Lung (tissue), 12 donors: ENCODE data around the gene PPM1L. TPM values are rescaled to one million over a fixed set of nuclear protein-coding genes. Genes with fewer than 3 reads are reported as not detected.
A peak's percentile ranks its signal among the peaks of the same experiment; 100 is the strongest.

ENCODE experiments used
- ATAC-seq: fragments of 200-7000 bp; cut with Tn5 transposase; one replicate; pipeline ENCODE4 v1.9.1; 2020; ENCODE audit warnings: moderate number of reproducible peaks; ENCODE audit not compliant: insufficient read depth, low FRiP score
- DNase-seq, 3 donors: peaks; one replicate each; pipeline ENCODE4 v3.0.0-alpha.2; 2013 to 2017
- H3K27ac ChIP-seq, 2 donors: one replicate each; pipeline ENCODE4 v1.5.1; 2013; ENCODE audit warnings: mild to moderate bottlenecking in 2 of 2, moderate library complexity in 2 of 2, control low read depth in 1 of 2, inconsistent platforms in 1 of 2, low read depth in 1 of 2, low read length in 1 of 2
- H3K27me3 ChIP-seq, 3 donors: one replicate each; pipeline ENCODE4 v1.5.1; 2013; ENCODE audit warnings: low read length in 2 of 3; ENCODE audit not compliant: control insufficient read depth in 3 of 3, insufficient read depth in 3 of 3
- H3K36me3 ChIP-seq, 4 donors: one replicate each; pipeline ENCODE4 v1.5.1; 2013; ENCODE audit warnings: low read length in 4 of 4, mild to moderate bottlenecking in 1 of 4, moderate library complexity in 1 of 4; ENCODE audit not compliant: control insufficient read depth in 4 of 4, insufficient read depth in 4 of 4
- H3K4me1 ChIP-seq, 5 donors: one replicate each; pipeline ENCODE4 v1.5.1; 2013; ENCODE audit warnings: low read length in 5 of 5, mild to moderate bottlenecking in 2 of 5, moderate library complexity in 1 of 5; ENCODE audit not compliant: control insufficient read depth in 5 of 5, insufficient read depth in 5 of 5
- H3K4me3 ChIP-seq: one replicate; pipeline ENCODE4 v1.5.1; 2013; ENCODE audit warnings: mild to moderate bottlenecking, control low read depth, moderate library complexity
- H3K9ac ChIP-seq, 2 donors: one replicate each; pipeline ENCODE4 v1.5.1; 2013; ENCODE audit warnings: low read length in 2 of 2, control low read depth in 1 of 2; ENCODE audit not compliant: insufficient read depth in 1 of 2
- H3K9me3 ChIP-seq, 4 donors: one replicate each; pipeline ENCODE4 v1.5.1; 2013; ENCODE audit warnings: low read length in 3 of 4, mild to moderate bottlenecking in 1 of 4, moderate library complexity in 1 of 4; ENCODE audit not compliant: control insufficient read depth in 4 of 4, insufficient read depth in 3 of 4
- CTCF ChIP-seq: IDR thresholded peaks from 2 replicates; pipeline ENCODE4 v1.5.1; 2012; ENCODE audit warnings: mild to moderate bottlenecking; ENCODE audit errors: control extremely low read depth, extremely low read depth
- WGBS, 2 donors: extraction: QIAGEN DNeasy Blood & Tissue Kit; methylation state at CpG; one replicate each; pipeline ENCODE4 v1.1.7; 2013; 5-methylcytosine and 5-hydroxymethylcytosine counted together
- polyA plus RNA-seq, 2 donors: library from polyadenylated mRNA; stranded (reverse); fragments of 200-250 nt; gene quantifications; one replicate each; pipeline ENCODE4 v1.2.1, GENCODE V29; 2013
- total RNA-seq, 2 donors: library from RNA; depleted of rRNA in 1 of 2; stranded (reverse); fragments of >200 nt in 1 of 2; gene quantifications; one replicate each; pipeline ENCODE4 v1.2.1, GENCODE V29; 2014 to 2021
- donor health status: control.
- donor health status: control.
- donor health status: Bipolar disorder and iron deficiency.
- donor health status: healthy.
- donor health status: DM: yes; HTN: yes; CAD: no.

PPM1L gene
- total and polyA plus RNA-seq, 4 donors: 1.5 to 17.7 (median 6.7) TPM

DNA sequence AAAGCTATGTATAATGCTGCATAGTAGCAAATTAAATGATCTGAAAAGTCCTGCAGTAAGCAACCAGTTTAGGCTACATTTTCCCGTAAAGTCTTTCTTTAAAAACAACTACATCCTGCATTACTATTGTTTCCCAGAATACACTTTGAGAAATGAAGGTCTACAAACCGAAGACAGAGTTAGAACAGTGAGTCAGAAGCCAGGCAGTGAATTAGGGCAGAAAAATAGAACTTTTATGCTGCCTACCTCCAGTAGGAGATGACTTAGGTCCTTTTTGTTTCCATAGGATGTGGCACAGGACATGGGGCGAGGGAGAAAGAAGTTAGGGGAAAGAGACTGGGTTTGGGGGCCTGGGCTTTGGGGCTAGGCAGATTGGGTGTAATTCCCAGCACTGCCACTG is 127.3 kb downstream of the PPM1L start:
- no peak for TF ChIP-seq CTCF
- H3K4me1 ChIP-seq: peaks cover 0 to 10% (median 3%) of the 10 kb centered on the region in 5 donors
- WGBS, 2 donors: 82 to 84% methylated on average over 3 of the region's 3 CpGs
- no peak for DNase-seq
- no peaks in the 10 kb centered on the region for H3K27me3 ChIP-seq
- no peak overlapping the region for H3K9ac ChIP-seq
- H3K4me3 ChIP-seq: no peak overlapping the region
- H3K9me3 ChIP-seq: no peaks in the 10 kb centered on the region
- H3K36me3 ChIP-seq: no peaks in the 10 kb centered on the region
- no peak overlapping the region for H3K27ac ChIP-seq
- ATAC-seq: no peak

DNA sequence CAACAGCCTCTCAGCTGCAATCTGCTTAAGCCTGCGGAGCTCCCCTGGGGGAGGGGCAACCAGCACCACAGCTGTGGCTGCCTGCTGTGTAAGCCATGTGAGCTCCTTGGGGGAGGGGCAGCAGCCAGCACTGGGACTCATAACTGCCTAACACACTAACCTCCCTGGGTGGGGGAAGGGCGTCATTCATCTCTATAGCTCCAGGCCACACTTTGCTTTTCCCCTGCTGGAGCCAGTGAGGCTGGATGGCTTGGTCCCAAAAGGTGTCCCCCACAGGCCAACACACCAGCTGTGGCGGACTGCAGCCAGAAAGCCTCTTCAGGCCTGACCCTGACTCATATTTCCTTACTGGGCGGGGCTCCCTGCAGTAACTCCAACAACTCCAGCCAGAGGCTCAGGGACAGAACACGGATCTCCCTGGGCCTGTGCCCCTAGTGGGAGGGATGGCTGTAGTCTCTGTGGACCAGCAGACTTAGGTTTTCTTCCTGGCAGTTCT is 129.8 kb downstream of the PPM1L start:
- no peak for TF ChIP-seq CTCF
- peak; percentile 19 for ATAC-seq
- no peak overlapping the region for H3K9ac ChIP-seq

DNA sequence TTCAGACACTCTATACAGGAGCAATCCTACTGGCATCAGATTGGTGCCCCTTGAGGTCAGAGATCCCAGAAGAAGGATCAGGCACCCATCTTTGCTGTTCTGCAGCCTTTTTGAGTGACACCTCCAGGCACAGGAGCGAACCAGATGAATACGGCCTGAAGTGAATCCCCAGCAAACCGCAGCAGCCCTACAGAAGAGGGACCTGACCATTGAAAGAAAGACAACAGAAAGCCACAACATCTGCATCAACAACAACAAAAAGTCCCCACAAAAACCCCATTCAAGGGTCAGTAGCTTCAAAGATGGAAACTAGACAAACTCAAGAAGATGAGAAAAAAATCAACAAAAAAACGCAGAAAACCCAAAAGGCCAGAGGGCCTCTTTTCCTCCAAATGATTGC is 130.4 kb downstream of the PPM1L start:
- WGBS, 2 donors: 82 to 93% methylated on average over 4 of the region's 4 CpGs
- H3K4me1 ChIP-seq: peaks cover 0 to 10% (median 2%) of the 10 kb centered on the region in 5 donors
- TF ChIP-seq CTCF: no peak
- H3K27ac ChIP-seq: no peak overlapping the region
- DNase-seq: no peak
- no peak for ATAC-seq
- no peaks in the 10 kb centered on the region for H3K27me3 ChIP-seq
- H3K4me3 ChIP-seq: no peak overlapping the region
- H3K36me3 ChIP-seq: no peaks in the 10 kb centered on the region
- H3K9me3 ChIP-seq: no peaks in the 10 kb centered on the region
- H3K9ac ChIP-seq: no peak overlapping the region

More for the DNA sequence above, 129.8 kb downstream of the PPM1L start:
- no peak overlapping the region for H3K27ac ChIP-seq
- H3K9me3 ChIP-seq: no peaks in the 10 kb centered on the region
- no peaks in the 10 kb centered on the region for H3K27me3 ChIP-seq
- peak; percentile 85 to 90 (median 87) for DNase-seq
- no peak overlapping the region for H3K4me3 ChIP-seq
- no peaks in the 10 kb centered on the region for H3K36me3 ChIP-seq
- H3K4me1 ChIP-seq: peaks cover 0 to 10% (median 2%) of the 10 kb centered on the region in 5 donors
- 61 to 72% methylated on average over 5 of the region's 5 CpGs for WGBS, 2 donors

DNA sequence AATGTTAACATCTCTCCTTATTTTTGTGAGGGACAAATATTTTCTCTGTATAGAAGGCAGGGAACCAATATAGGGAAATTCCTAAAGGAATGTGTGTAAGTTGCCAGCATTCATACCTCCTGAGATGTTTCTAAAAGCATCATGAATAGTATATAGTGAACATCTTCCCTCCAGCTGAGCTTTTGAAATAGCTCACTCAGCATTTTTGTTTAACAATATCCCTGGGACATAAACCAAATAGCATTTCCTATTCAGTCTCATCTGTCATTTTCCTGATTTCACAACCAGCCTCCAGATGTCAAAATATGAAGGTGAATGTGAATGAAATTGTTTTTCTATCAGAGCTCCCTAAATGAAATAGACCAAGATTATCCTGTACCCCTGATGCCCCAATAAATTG is 137.2 kb downstream of the PPM1L start:
- ATAC-seq (no peak), DNase-seq (no peak)
- Histone ChIP-seq H3K36me3 (no peaks in the 10 kb centered on the region), H3K9me3 (no peaks in the 10 kb centered on the region), H3K4me3 (no peak overlapping the region), H3K27me3 (no peaks in the 10 kb centered on the region), H3K27ac (no peak overlapping the region), H3K4me1 (no peaks in the 10 kb centered on the region), H3K9ac (no peak overlapping the region)
- TF ChIP-seq CTCF: no peak
